Smooth muscle cell (in vitro differentiated cells): Measurements from ENCODE around the gene CDH13. TPM values are rescaled to one million over a fixed set of nuclear protein-coding genes. Genes with fewer than 3 reads are reported as not detected.

Experiments used
- DNase-seq: peaks from one replicate; lab custom pipeline; 2025; ENCODE audit not compliant: unreplicated experiment; lab: John Stamatoyannopoulos, UW
- H2AFZ ChIP-seq: fragments of 200-600 bp; sonication (generic); 2 replicates; pipeline ENCODE4 v1.6.0; 2016; ENCODE audit warnings: antibody characterized with exemption, low read depth, mild to moderate bottlenecking
- H3F3A ChIP-seq: fragments of 200-600 bp; sonication (generic); 2 replicates; pipeline ENCODE4 v1.6.0; 2017; ENCODE audit warnings: antibody characterized with exemption, low read depth
- H3K27ac ChIP-seq: fragments of 200-600 bp; sonication (generic); 2 replicates; pipeline ENCODE4 v1.5.1; 2016; ENCODE audit warnings: low read depth, mild to moderate bottlenecking
- H3K27me3 ChIP-seq: fragments of 200-600 bp; sonication (generic); 2 replicates; pipeline ENCODE4 v1.6.1; 2016; ENCODE audit warnings: low read depth, mild to moderate bottlenecking
- H3K36me3 ChIP-seq: fragments of 200-600 bp; sonication (generic); 2 replicates; pipeline ENCODE4 v1.5.1; 2016; ENCODE audit warnings: low read depth
- H3K4me1 ChIP-seq: fragments of 200-600 bp; sonication (generic); 2 replicates; pipeline ENCODE4 v1.5.1; 2016; ENCODE audit warnings: low read depth
- H3K4me2 ChIP-seq: fragments of 200-600 bp; sonication (generic); 2 replicates; pipeline ENCODE4 v1.6.0; 2016; ENCODE audit warnings: mild to moderate bottlenecking
- H3K4me3 ChIP-seq: fragments of 200-600 bp; sonication (generic); 2 replicates; pipeline ENCODE4 v1.5.1; 2016; ENCODE audit warnings: mild to moderate bottlenecking
- H3K79me2 ChIP-seq: fragments of 200-600 bp; sonication (generic); 2 replicates; pipeline ENCODE4 v1.6.0; 2016; ENCODE audit warnings: low read depth, mild to moderate bottlenecking
- H3K9ac ChIP-seq: fragments of 200-600 bp; sonication (generic); 2 replicates; pipeline ENCODE4 v1.6.0; 2016; ENCODE audit warnings: low read depth
- H3K9me3 ChIP-seq: fragments of 200-600 bp; sonication (generic); replicated peaks from 2 replicates; pipeline ENCODE4 v1.5.1; 2016; ENCODE audit warnings: low read depth
- H4K20me1 ChIP-seq: fragments of 200-600 bp; sonication (generic); 2 replicates; pipeline ENCODE4 v1.6.0; 2016; ENCODE audit warnings: low read depth
- WGBS: methylation state at CpG from one replicate; pipeline ENCODE4 v1.1.7; 2016; ENCODE audit warnings: low lambda C conversion rate; 5-methylcytosine and 5-hydroxymethylcytosine counted together
- polyA plus RNA-seq: library from polyadenylated mRNA; unstranded; fragments of >200 nt; fragmentation: Nextera tagmentation; extraction: Ambion mirVana; gene quantifications from 2 replicates; pipeline ENCODE4 v1.2.1, GENCODE V29; 2016
- total RNA-seq: library from RNA; depleted of rRNA; stranded (reverse); fragments of >200 nt; gene quantifications from 2 replicates; pipeline ENCODE4 v1.2.3, GENCODE V29; 2014
- TF ChIP-seq, protein P1 (sequence below): fragments of 200-600 bp; sonication (generic); IDR thresholded peaks from 2 replicates; pipeline ENCODE4 v1.5.1; 2017; ENCODE audit warnings: borderline replicate concordance, mild to moderate bottlenecking, antibody characterized with exemption; ENCODE audit not compliant: insufficient read depth, poor library complexity, severe bottlenecking

The CDH13 gene
- total and polyA plus RNA-seq, 2 experiments from 2014 or later = 12.1 to 32.2 TPM

DNA sequence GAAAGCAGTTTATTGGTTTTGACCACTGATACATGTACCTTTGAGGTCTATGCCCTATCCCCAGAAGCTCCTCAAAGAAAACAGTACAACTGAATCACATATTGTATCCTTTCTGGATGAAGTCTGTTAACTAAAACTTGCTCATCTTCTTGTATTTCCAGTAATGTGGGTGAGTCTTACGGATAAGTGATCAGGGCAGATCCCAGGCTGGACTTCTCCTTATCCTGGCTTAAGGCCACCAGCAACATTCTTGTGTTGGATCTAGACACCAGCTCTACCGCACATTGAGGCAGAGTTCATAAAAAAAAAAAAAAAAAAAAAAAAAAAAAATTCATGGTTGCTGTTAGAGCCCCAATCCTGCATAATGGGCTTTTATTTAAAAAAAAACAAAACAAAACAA is 644.4 kb downstream of the CDH13 start:
- Histone ChIP-seq H3K79me2 (no peaks in the 10 kb centered on the region), H2AFZ (no peak overlapping the region), H3K9me3 (no peaks in the 10 kb centered on the region), H3K4me1 (no peaks in the 10 kb centered on the region), H3K27ac (no peak overlapping the region), H3F3A (no peaks in the 10 kb centered on the region), H3K36me3 (no peaks in the 10 kb centered on the region), H3K4me3 (no peak overlapping the region), H3K9ac (no peak overlapping the region), H3K27me3 (no peaks in the 10 kb centered on the region), H3K4me2 (no peak overlapping the region), H4K20me1 (no peaks in the 10 kb centered on the region)
- 50% methylated on average over 2 of the region's 2 CpGs for WGBS
- TF ChIP-seq, protein P1, sequence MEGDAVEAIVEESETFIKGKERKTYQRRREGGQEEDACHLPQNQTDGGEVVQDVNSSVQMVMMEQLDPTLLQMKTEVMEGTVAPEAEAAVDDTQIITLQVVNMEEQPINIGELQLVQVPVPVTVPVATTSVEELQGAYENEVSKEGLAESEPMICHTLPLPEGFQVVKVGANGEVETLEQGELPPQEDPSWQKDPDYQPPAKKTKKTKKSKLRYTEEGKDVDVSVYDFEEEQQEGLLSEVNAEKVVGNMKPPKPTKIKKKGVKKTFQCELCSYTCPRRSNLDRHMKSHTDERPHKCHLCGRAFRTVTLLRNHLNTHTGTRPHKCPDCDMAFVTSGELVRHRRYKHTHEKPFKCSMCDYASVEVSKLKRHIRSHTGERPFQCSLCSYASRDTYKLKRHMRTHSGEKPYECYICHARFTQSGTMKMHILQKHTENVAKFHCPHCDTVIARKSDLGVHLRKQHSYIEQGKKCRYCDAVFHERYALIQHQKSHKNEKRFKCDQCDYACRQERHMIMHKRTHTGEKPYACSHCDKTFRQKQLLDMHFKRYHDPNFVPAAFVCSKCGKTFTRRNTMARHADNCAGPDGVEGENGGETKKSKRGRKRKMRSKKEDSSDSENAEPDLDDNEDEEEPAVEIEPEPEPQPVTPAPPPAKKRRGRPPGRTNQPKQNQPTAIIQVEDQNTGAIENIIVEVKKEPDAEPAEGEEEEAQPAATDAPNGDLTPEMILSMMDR = no peak
- DNase-seq = no peak

DNA sequence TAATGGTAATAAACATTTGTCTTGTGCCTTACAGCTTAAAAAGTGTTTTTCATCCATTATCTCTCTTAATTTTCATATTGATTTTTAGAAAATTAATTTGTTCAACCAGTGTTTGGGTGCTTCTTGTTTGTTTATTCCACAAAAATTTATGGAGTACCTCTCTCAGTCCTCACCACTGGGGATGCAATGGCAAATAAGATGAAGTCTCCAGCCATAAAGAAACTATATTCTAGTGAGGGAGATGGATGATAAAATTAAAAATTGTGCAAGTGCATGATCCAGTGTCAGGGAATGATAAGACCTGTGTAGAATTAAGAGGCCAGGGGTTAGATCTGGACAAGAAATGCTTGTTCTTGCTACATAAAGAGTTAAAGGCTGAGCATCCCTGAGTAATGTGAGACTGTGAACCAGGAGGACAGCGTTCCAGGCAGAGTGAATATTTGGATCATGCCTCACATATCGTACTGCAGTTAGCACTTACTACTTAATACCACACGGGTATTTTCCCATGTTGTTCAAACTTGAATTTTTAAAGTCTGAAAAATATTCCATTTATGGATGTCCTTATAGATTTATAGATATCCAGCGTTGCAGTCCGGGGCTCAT is 645.3 kb downstream of the CDH13 start:
- Histone ChIP-seq H2AFZ (no peak overlapping the region), H3K9ac (no peak overlapping the region), H3K27me3 (no peaks in the 10 kb centered on the region), H3K79me2 (no peaks in the 10 kb centered on the region), H3K4me1 (no peaks in the 10 kb centered on the region), H4K20me1 (no peaks in the 10 kb centered on the region), H3K4me2 (no peak overlapping the region), H3K4me3 (no peak overlapping the region), H3K9me3 (no peaks in the 10 kb centered on the region), H3F3A (no peaks in the 10 kb centered on the region), H3K36me3 (no peaks in the 10 kb centered on the region), H3K27ac (no peak overlapping the region)
- TF ChIP-seq, protein P1 = no peak
- 75% methylated on average over 5 of the region's 5 CpGs for WGBS
- no peak for DNase-seq

DNA sequence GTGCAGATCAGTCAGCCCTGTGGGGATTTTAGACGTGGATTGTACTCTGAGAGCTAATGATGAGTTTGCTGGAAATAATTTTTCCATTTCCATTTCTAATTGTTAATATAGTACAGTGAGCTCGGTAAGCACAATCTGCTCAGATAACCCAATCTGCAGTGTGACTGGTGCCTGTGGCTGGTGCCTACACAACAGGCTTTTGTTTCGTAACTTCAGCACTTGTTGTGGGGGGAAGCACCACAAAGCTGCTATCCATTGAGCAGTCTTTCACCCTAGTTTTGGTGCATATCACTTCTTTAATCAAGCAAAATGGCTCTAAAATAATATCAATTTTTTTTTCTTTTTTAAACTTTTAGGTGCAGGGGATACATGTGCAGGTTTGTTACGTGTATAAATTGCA is 646.1 kb downstream of the CDH13 start:
- no peaks in the 10 kb centered on the region for H3K79me2 ChIP-seq
- H3K4me2 ChIP-seq = no peak overlapping the region
- no peaks in the 10 kb centered on the region for H3K36me3 ChIP-seq
- H2AFZ ChIP-seq = no peak overlapping the region
- no peaks in the 10 kb centered on the region for H3K27me3 ChIP-seq
- H3F3A ChIP-seq = no peaks in the 10 kb centered on the region
- no peak overlapping the region for H3K9ac ChIP-seq
- H3K4me3 ChIP-seq = no peak overlapping the region
- DNase-seq = no peak
- no peak overlapping the region for H3K27ac ChIP-seq
- WGBS = 81% methylated on average over 4 of the region's 4 CpGs
- H3K9me3 ChIP-seq = no peaks in the 10 kb centered on the region
- H4K20me1 ChIP-seq = no peaks in the 10 kb centered on the region
- no peaks in the 10 kb centered on the region for H3K4me1 ChIP-seq
- TF ChIP-seq, protein P1 = no peak

DNA sequence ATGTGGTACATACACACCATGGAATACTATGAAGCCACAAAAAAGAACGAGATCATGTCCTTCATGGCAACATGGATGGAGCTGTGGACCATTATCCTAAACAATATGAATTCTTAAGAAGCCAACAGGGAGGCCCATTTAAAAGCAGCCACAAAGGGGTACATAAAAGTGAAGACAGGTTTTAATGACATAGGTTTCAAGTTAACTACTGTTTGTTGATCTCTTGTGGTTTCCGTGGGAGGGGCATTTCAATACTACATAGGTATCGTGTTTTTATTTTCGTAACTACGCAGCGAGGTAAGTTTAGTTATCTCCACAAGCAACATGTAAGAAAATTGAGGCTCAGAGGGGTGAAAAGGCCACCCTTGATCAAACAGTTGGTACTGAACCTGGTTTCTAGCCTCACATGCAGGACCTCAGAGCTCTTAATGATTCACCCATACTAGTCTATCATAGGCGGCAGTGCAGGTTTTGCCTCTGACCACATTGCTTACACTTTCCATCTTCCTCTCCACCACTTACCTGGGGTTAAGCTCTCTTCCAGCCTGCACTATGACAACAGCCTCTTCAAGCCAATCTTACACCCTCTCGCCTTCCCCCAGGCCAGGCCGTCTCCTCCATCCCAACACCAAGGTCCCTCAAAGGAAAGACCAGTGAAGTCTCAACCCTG is 646.9 kb downstream of the CDH13 start:
- no peaks in the 10 kb centered on the region for H3F3A ChIP-seq
- H3K4me3 ChIP-seq = no peak overlapping the region
- H3K9ac ChIP-seq = no peak overlapping the region
- no peaks in the 10 kb centered on the region for H3K36me3 ChIP-seq
- no peak overlapping the region for H3K27ac ChIP-seq
- no peaks in the 10 kb centered on the region for H3K4me1 ChIP-seq
- H3K4me2 ChIP-seq = no peak overlapping the region
- no peaks in the 10 kb centered on the region for H3K9me3 ChIP-seq
- no peak for DNase-seq
- H4K20me1 ChIP-seq = no peaks in the 10 kb centered on the region
- H2AFZ ChIP-seq = no peak overlapping the region
- 95% methylated on average over 9 of the region's 9 CpGs for WGBS
- H3K79me2 ChIP-seq = no peaks in the 10 kb centered on the region
- H3K27me3 ChIP-seq = no peaks in the 10 kb centered on the region
- TF ChIP-seq, protein P1 = no peak
